Neural cell (in vitro differentiated cells): ENCODE measurements around the gene FTL. TPM values are rescaled to one million over a fixed set of nuclear protein-coding genes. Genes with fewer than 3 reads are reported as not detected.
"Not testable (repeated sequence)": the region's sequence is repeated elsewhere in the genome, so short reads cannot be mapped to it uniquely, and the experiment has no call there.

ENCODE experiments used
- H2AFZ ChIP-seq: fragments of 200-600, 300-800 bp; sonication (generic), shearing (Covaris generic); 2 replicates; pipeline ENCODE4 v1.6.0; 2014; ENCODE audit warnings: low read depth, mild to moderate bottlenecking, antibody characterized with exemption, low read length, moderate library complexity
- H3F3A ChIP-seq: fragments of 200-600 bp; shearing (Covaris generic); 2 replicates; pipeline ENCODE4 v1.6.1; 2016; ENCODE audit warnings: mild to moderate bottlenecking, moderate library complexity, mixed read lengths, antibody characterized with exemption, low read length; ENCODE audit not compliant: insufficient read depth, poor library complexity, severe bottlenecking
- H3K27ac ChIP-seq: fragments of 200-600, 300-800 bp; sonication (generic), shearing (Covaris generic); 2 replicates; pipeline ENCODE4 v1.5.1; 2014; ENCODE audit warnings: mild to moderate bottlenecking, low read length, moderate library complexity
- H3K27me3 ChIP-seq: fragments of 300-800, 200-600 bp; sonication (generic), shearing (Covaris generic); 2 replicates; pipeline ENCODE4 v1.6.0; 2014; ENCODE audit warnings: mild to moderate bottlenecking, low read depth, low read length, moderate library complexity; ENCODE audit not compliant: insufficient read depth
- H3K36me3 ChIP-seq: fragments of 300-800, 200-600 bp; sonication (generic), shearing (Covaris generic); 2 replicates; pipeline ENCODE4 v1.5.1; 2014; ENCODE audit warnings: mild to moderate bottlenecking, antibody characterized with exemption, low read length, moderate library complexity; ENCODE audit not compliant: insufficient read depth
- H3K4me2 ChIP-seq: fragments of 300-800, 200-600 bp; sonication (generic), shearing (Covaris generic); 2 replicates; pipeline ENCODE4 v1.6.0; 2014; ENCODE audit warnings: mild to moderate bottlenecking, low read length
- H3K4me3 ChIP-seq: fragments of 300-800, 200-600 bp; sonication (generic), shearing (Covaris generic); 2 replicates; pipeline ENCODE4 v1.5.1; 2014; ENCODE audit warnings: mild to moderate bottlenecking, low read length, moderate library complexity
- H3K79me2 ChIP-seq: fragments of 200-600 bp; shearing (Covaris generic); replicated peaks from 2 replicates; pipeline ENCODE4 v1.6.0; 2014; ENCODE audit warnings: mild to moderate bottlenecking, low read length, moderate library complexity; ENCODE audit not compliant: insufficient read depth
- H3K9ac ChIP-seq: fragments of 300-800, 200-600 bp; sonication (generic), shearing (Covaris generic); 2 replicates; pipeline ENCODE4 v1.6.1; 2016; ENCODE audit warnings: mild to moderate bottlenecking, low read length, mixed read lengths
- H3K9me2 ChIP-seq: fragments of 200-600 bp; shearing (Covaris generic); 2 replicates; pipeline ENCODE4 v1.6.1; 2016; ENCODE audit warnings: mild to moderate bottlenecking, low read length, mixed read lengths; ENCODE audit not compliant: insufficient read depth
- H3K9me3 ChIP-seq: fragments of 200-600, 300-800 bp; sonication (generic), shearing (Covaris generic); 2 replicates; pipeline ENCODE4 v1.6.1; 2016; ENCODE audit warnings: mild to moderate bottlenecking, mixed run types, low read length, moderate library complexity, mixed read lengths
- H4K20me1 ChIP-seq: fragments of 200-600 bp; shearing (Covaris generic); 2 replicates; pipeline ENCODE4 v1.6.1; 2016; ENCODE audit warnings: mild to moderate bottlenecking, mixed run types; ENCODE audit not compliant: insufficient read depth
- EP300 ChIP-seq: fragments of 450-650 bp; conservative IDR thresholded peaks from 2 replicates; pipeline ENCODE4 v1.6.1; 2014; ENCODE audit warnings: antibody characterized with exemption, mild to moderate bottlenecking, moderate library complexity; ENCODE audit not compliant: poor library complexity, severe bottlenecking
- EZH2 ChIP-seq: fragments of 200-600, 300-800 bp; shearing (Covaris generic), sonication (generic); IDR thresholded peaks from 2 replicates; pipeline ENCODE4 v1.6.1; 2014; ENCODE audit warnings: antibody characterized with exemption, low read length, borderline replicate concordance, mild to moderate bottlenecking; ENCODE audit not compliant: insufficient read depth, poor library complexity, severe bottlenecking
- MXI1 ChIP-seq: fragments of 450-650 bp; conservative IDR thresholded peaks from 2 replicates; pipeline ENCODE4 v1.6.1; 2014; ENCODE audit warnings: antibody characterized with exemption, mild to moderate bottlenecking; ENCODE audit not compliant: poor library complexity, severe bottlenecking
- POLR2AphosphoS5 ChIP-seq: IDR thresholded peaks from 2 replicates; pipeline ENCODE4 v1.6.1; 2012
- RAD21 ChIP-seq: fragments of 450-650 bp; conservative IDR thresholded peaks from 2 replicates; pipeline ENCODE4 v1.6.1; 2014; ENCODE audit warnings: antibody characterized with exemption, mild to moderate bottlenecking, moderate library complexity
- SMC3 ChIP-seq: fragments of 450-650 bp; conservative IDR thresholded peaks from 2 replicates; pipeline ENCODE4 v1.6.1; 2014; ENCODE audit warnings: antibody characterized with exemption, mild to moderate bottlenecking, moderate library complexity; ENCODE audit not compliant: poor library complexity
- TAF1 ChIP-seq: IDR thresholded peaks from 2 replicates; pipeline ENCODE4 v1.6.1; 2012; ENCODE audit warnings: low read depth
- polyA plus RNA-seq: library from polyadenylated mRNA; depleted of rRNA; stranded (reverse); fragments of >200 nt; gene quantifications from 2 replicates; pipeline ENCODE4 v1.2.3, GENCODE V29; 2014
- TF ChIP-seq, protein P1 (sequence below): IDR thresholded peaks from 2 replicates; pipeline ENCODE4 v1.6.1; 2012; ENCODE audit warnings: borderline replicate concordance
- TF ChIP-seq, protein P2 (sequence below): fragments of 450-650 bp; IDR thresholded peaks from 2 replicates; pipeline ENCODE4 v1.5.1; 2014; ENCODE audit warnings: antibody characterized with exemption, mild to moderate bottlenecking, moderate library complexity; ENCODE audit not compliant: poor library complexity, severe bottlenecking

Gene FTL
- polyA plus RNA-seq, 1 donor from 2014 or later, result 886 TPM

DNA sequence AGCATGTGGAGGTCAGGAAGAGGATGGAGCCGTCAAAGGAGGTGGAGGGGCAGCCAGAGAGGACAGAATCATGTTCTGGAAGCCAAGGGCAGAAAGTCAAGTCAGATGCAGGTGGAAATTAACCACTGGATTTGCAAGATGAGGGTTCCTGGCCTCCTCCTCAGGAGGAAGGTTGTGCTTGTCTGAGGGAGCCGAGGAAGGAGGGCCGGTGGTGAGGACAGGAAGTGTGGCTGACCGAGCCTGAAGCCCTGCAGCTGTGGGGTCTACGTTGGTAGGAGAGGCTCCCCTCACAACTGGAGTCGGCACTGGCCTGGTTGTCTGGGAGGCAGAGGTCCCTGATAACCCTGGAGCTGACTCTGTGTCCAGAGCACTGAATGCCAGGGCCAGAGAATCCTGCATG lies 47.0 kb upstream of the FTL start:
- Histone ChIP-seq H3K27ac (no peak overlapping the region), H3K79me2 (no peaks in the 10 kb centered on the region), H3K4me3 (no peak overlapping the region), H3K36me3 (no peaks in the 10 kb centered on the region), H3K27me3 (no peaks in the 10 kb centered on the region), H3K9me3 (no peaks in the 10 kb centered on the region), H4K20me1 (no peaks in the 10 kb centered on the region), H3K9ac (no peak overlapping the region), H2AFZ (no peak overlapping the region), H3F3A (no peaks in the 10 kb centered on the region), H3K4me2 (no peak overlapping the region), H3K9me2 (no peaks in the 10 kb centered on the region)
- TF ChIP-seq POLR2AphosphoS5, result no peak
- TF ChIP-seq EZH2, result no peak
- TF ChIP-seq SMC3, result no peak
- no peak for TF ChIP-seq RAD21
- TF ChIP-seq, protein P1, sequence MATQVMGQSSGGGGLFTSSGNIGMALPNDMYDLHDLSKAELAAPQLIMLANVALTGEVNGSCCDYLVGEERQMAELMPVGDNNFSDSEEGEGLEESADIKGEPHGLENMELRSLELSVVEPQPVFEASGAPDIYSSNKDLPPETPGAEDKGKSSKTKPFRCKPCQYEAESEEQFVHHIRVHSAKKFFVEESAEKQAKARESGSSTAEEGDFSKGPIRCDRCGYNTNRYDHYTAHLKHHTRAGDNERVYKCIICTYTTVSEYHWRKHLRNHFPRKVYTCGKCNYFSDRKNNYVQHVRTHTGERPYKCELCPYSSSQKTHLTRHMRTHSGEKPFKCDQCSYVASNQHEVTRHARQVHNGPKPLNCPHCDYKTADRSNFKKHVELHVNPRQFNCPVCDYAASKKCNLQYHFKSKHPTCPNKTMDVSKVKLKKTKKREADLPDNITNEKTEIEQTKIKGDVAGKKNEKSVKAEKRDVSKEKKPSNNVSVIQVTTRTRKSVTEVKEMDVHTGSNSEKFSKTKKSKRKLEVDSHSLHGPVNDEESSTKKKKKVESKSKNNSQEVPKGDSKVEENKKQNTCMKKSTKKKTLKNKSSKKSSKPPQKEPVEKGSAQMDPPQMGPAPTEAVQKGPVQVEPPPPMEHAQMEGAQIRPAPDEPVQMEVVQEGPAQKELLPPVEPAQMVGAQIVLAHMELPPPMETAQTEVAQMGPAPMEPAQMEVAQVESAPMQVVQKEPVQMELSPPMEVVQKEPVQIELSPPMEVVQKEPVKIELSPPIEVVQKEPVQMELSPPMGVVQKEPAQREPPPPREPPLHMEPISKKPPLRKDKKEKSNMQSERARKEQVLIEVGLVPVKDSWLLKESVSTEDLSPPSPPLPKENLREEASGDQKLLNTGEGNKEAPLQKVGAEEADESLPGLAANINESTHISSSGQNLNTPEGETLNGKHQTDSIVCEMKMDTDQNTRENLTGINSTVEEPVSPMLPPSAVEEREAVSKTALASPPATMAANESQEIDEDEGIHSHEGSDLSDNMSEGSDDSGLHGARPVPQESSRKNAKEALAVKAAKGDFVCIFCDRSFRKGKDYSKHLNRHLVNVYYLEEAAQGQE, result no peak
- TF ChIP-seq EP300, result no peak
- no peak for TF ChIP-seq MXI1
- TF ChIP-seq, protein P2, sequence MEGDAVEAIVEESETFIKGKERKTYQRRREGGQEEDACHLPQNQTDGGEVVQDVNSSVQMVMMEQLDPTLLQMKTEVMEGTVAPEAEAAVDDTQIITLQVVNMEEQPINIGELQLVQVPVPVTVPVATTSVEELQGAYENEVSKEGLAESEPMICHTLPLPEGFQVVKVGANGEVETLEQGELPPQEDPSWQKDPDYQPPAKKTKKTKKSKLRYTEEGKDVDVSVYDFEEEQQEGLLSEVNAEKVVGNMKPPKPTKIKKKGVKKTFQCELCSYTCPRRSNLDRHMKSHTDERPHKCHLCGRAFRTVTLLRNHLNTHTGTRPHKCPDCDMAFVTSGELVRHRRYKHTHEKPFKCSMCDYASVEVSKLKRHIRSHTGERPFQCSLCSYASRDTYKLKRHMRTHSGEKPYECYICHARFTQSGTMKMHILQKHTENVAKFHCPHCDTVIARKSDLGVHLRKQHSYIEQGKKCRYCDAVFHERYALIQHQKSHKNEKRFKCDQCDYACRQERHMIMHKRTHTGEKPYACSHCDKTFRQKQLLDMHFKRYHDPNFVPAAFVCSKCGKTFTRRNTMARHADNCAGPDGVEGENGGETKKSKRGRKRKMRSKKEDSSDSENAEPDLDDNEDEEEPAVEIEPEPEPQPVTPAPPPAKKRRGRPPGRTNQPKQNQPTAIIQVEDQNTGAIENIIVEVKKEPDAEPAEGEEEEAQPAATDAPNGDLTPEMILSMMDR, result no peak
- no peak for TF ChIP-seq TAF1

DNA sequence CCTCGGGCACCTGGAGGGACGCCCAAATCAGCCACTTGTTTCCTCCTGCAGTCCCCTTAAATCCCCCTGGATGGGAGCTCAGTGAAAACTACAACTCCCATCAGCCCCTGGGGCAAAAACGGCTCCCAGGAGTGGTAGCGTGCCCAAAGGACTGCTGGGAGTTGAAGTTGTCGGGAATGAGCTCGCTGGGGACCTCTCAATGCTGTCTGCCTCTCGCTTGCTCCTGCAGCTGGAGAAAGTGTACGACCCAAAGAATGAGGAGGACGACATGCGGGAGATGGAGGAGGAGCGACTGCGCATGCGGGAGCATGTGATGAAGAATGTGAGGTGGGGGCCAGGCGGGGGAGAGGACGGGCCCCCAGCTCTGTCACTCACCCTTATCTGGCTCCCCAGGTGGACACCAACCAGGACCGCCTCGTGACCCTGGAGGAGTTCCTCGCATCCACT lies 46.3 kb upstream of the FTL start:
- TF ChIP-seq MXI1 (no peak), EP300 (no peak), POLR2AphosphoS5 (no peak), RAD21 (no peak), SMC3 (no peak), EZH2 (no peak), TAF1 (no peak)
- TF ChIP-seq, protein P1, result no peak
- TF ChIP-seq, protein P2, result no peak
- Histone ChIP-seq H3K36me3 (no peaks in the 10 kb centered on the region), H2AFZ (no peak overlapping the region), H3K9ac (no peak overlapping the region), H3F3A (no peaks in the 10 kb centered on the region), H3K27ac (no peak overlapping the region), H3K4me2 (no peak overlapping the region), H3K9me2 (no peaks in the 10 kb centered on the region), H3K79me2 (no peaks in the 10 kb centered on the region), H4K20me1 (no peaks in the 10 kb centered on the region), H3K27me3 (no peaks in the 10 kb centered on the region), H3K9me3 (no peaks in the 10 kb centered on the region), H3K4me3 (no peak overlapping the region)

DNA sequence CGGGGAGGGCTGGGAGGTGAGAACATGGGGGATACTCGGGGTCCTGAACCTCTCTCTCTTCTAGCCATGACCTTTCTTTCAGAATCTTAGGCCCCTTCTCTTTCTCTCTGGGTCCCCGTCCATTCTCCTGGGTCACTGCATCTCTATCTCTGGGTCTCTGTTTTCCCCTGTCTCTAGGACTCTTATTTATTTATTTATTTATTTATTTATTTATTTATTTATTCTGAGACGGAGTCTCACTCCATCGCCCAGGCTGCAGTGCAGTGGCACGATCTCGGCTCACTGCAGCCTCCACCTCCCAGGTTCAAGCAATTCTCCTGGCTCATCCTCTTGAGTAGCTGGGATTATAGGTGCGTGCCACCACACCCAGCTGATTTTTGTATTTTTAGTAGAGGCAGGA lies 45.8 kb upstream of the FTL start:
- not testable (repeated sequence) for H3K27ac ChIP-seq, H3K9me3 ChIP-seq, H4K20me1 ChIP-seq, H3K4me2 ChIP-seq, H3K27me3 ChIP-seq, H3K9me2 ChIP-seq, H3K9ac ChIP-seq, H3K79me2 ChIP-seq, H2AFZ ChIP-seq, H3K4me3 ChIP-seq, H3K36me3 ChIP-seq, H3F3A ChIP-seq
